Ammon's horn (tissue), 1 donor: ENCODE measurements around the gene FLT1.

Experiments used
- DNase-seq: peaks from one replicate; pipeline ENCODE4 v3.0.0-alpha.2; 2016; ENCODE audit warnings: low spot score

FLT1 gene

DNA sequence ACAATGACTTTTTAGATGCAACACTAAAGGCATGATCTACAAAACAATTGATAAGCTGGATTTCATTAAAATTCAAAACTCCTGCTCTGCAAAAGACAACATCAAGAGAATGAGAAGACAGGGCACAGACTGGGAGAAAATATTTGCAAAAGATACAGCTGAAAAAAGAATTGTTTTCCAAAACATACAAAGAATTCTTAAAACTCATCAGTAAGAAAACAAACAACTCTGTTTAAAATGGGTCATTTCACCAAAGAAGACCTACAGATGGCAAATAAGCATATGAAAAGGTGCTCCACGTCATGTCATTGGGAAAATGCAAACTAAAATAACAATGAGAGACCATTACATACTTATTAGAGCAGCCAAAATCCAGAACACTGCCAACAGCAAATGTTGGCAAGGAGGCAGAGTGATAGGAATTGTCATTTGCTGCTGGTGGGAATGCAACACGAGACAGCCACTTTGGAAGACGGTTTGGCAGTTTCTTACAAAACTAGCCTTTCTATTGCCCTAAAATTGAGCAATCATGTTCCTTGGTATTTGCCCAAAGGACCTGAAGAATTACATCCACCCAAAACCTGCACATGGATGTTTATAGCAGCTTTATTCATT, 39.2 kb downstream of the FLT1 start:
- no peak for DNase-seq

DNA sequence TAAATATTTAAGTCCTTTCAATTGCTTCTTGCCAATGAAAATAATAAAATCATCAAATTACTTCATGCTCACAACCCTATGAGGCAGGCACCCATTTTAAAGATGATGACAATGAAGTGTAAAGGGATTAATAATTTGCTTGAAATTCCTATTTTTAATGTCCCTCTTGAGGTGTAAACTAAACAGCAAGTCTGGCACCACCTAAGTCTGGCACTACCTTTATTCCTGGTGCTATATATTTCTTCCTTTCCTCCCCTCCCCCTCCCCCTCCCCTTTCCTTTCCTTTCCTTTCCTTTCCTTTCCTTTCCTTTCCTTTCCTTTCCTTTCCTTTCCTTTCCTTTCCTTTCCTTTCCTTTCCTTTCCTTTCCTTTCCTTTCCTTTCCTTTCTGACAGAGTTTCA, 42.2 kb downstream of the FLT1 start:
- DNase-seq: no peak

GRCh38 chr13:28451482-28452217, 43.3 kb downstream of the FLT1 start:
- no peak for DNase-seq

GRCh38 chr13:28449826-28450773, 44.8 kb downstream of the FLT1 start:
- DNase-seq: no peak

- no peak for DNase-seq
Measured at GRCh38 chr13:28448651-28449358, 46.1 kb downstream of the FLT1 start.

GRCh38 chr13:28447989-28448388, 46.9 kb downstream of the FLT1 start:
- no peak for DNase-seq

DNA sequence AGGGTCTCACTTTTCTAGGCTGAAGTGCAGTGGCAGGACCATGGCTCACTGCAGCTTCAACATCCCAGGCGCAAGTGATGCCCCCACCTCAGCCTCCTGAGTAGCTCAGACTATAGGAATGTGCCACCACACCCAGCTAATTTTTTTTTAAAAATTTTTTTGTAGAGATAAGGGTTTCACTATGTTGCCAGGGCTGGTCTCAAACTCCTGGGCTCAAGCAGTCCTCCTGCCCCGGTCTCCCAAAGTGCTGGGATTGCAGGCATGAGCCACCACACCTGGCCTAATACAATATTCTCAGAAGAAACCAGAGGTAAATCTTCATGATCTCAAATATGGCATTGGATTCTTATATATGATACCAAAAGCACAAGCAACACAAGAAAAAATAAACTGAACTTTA, 47.7 kb downstream of the FLT1 start:
- DNase-seq: no peak

DNA sequence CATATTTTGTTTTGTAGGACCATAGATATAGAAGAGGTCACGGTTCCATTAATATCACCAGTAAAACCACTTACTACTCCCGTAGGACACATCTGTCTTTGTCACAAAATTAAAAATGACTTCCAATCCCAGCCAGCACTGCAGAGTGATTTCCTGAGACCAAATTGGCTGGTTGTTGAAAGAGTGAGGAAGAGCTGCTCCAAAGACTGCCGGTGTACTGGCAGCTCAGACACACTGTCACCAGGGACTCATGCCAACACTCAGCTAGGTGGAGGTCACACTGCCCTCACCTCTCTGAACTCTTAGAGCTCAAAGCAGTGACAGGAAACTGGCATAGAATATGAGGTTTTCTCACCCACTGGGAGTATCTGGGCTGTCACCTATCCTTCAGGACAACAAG, 52.1 kb downstream of the FLT1 start:
- no peak for DNase-seq

GRCh38 chr13:28441529-28441928, 53.4 kb downstream of the FLT1 start:
- no peak for DNase-seq

DNA sequence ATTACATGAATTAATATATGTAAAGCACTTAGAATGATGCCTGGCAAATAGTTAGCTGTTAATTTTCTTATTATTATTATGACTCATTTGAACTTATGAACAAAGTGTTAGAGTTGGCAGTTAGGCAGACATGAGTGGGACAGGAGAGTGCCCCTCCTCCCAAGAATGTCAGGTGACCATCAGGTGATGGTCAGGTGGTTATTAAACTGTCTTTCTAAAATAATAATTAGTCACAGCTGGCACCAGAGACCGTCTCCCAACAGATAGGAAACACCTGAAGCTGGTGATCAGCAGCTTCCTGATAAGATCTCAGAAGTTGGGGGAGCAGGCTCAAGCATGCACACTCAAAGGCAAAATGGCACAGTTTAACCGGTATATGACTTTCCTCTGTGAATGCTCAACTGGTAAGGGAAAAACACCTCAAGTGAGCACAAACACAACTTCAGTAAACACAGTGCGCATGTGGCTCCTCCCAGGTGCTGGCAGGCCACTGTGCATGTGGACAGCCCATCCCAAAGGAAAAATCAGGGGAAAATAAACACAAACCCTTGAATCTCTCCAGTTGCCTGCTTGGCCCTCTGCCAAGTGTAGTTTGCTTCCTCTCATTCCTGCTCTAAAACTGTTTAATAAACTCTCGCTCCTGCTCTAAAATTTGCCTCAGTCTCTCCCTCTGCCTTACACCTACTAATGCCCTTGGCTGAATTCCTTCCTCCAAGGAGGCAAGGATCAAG, 54.0 kb downstream of the FLT1 start:
- DNase-seq: no peak

- DNase-seq: no peak
Measured at GRCh38 chr13:28438598-28439334, 56.2 kb downstream of the FLT1 start.

GRCh38 chr13:28438067-28438466, 56.9 kb downstream of the FLT1 start:
- DNase-seq: no peak

GRCh38 chr13:28435917-28436316, 59.0 kb downstream of the FLT1 start:
- DNase-seq: no peak

- DNase-seq: no peak
Measured at GRCh38 chr13:28434926-28435325, 60.0 kb downstream of the FLT1 start.

- no peak for DNase-seq
Measured at GRCh38 chr13:28432816-28433560, 61.9 kb downstream of the FLT1 start.

DNA sequence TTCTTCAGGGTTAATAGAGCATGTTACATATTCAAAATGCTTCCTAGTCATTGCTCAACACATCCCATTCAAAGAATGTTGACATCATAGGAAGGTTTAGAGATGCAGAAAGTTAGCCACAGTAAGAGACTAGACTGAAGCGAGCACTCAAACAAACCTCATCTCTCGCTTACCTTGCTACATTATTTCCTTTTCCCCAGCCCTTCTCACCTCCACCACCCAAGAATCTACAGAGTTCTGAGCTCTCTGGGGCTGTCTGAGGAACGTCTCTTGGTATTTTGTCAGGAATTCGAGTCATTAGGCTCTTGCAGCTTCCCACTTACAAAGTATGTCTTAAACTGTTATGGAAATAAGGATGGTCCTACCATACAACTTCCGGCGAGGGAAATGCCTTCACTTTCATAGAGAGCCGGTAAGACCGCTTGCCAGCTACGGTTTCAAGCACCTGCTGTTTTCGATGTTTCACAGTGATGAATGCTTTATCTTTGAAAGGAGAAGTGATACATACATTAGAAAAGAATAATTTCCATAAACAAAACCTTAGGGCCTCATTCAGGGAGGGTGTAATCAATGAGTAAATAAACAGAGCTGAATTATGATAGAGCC, 65.1 kb downstream of the FLT1 start:
- DNase-seq: no peak

DNA sequence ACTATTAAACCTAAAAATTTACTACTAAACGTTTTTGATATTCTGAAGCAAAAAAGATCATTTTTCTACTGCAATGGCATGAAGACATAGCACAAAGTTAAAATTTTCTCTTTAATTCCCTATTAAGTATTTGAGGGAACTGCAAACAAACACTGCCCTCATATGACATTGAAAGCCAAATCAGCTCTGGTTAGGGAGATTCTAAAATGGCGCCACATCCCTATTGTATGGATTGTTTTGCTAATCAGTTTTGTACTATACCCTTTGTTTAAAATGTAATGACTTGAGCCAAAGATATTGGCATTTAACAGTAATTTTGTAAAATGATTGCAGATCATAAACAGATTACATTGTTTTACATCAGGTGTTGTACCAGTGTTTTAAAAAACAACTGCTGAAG, 65.8 kb downstream of the FLT1 start:
- DNase-seq: no peak

- DNase-seq: no peak
Measured at GRCh38 chr13:28426381-28426780, 68.5 kb downstream of the FLT1 start.

- no peak for DNase-seq
Measured at GRCh38 chr13:28425793-28426192, 69.1 kb downstream of the FLT1 start.

DNA sequence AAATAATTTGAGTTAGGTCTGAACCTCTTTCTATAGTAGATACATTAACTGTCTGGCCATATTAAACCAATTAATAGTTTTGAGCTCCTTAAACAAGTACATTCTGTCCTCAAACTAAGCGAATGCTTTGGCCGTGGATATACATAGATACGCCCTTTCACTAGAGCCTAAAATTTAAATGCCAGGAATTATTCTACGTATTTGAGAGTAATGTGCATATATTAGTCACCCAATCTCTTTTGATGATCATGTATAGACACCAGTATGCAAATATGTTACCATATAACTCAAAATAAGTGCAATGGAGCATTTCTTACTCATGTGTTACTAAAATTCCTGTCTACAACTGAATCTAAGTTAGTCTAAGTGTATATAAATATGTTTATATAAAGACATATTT, 70.4 kb downstream of the FLT1 start:
- DNase-seq: no peak
